DND-41 (cell line): ENCODE measurements around the gene PPIL1.
A peak's percentile ranks its signal among the peaks of the same experiment; 100 is the strongest.

Source experiments
- ATAC-seq: fragments of 200-7000 bp; cut with Tn5 transposase; 3 replicates; pipeline ENCODE4 v1.9.1; 2021; ENCODE audit warnings: low read depth; ENCODE audit not compliant: insufficient read depth
- DNase-seq: peaks from one replicate; pipeline ENCODE4 v3.0.0-alpha.2; 2020
- H2AFZ ChIP-seq: 2 replicates; pipeline ENCODE4 v1.6.0; 2012; ENCODE audit warnings: low read depth, low read length
- H3K27ac ChIP-seq: 2 replicates; pipeline ENCODE4 v1.5.1; 2012; ENCODE audit warnings: low read length, inconsistent platforms
- H3K27me3 ChIP-seq: fragments of 200-600 bp; sonication (generic); 2 replicates; pipeline ENCODE4 v1.6.0; 2012; ENCODE audit warnings: low read length, mild to moderate bottlenecking, inconsistent platforms; ENCODE audit not compliant: insufficient read depth, poor library complexity
- H3K36me3 ChIP-seq: 2 replicates; pipeline ENCODE4 v1.5.1; 2012; ENCODE audit warnings: low read length, inconsistent platforms; ENCODE audit not compliant: insufficient read depth
- H3K4me1 ChIP-seq: 2 replicates; pipeline ENCODE4 v1.5.1; 2012; ENCODE audit warnings: mild to moderate bottlenecking, low read length; ENCODE audit not compliant: insufficient read depth
- H3K4me2 ChIP-seq: 2 replicates; pipeline ENCODE4 v1.6.0; 2012; ENCODE audit warnings: mild to moderate bottlenecking, moderate library complexity, low read length, inconsistent platforms; ENCODE audit not compliant: insufficient read depth
- H3K4me3 ChIP-seq, 2 experiments: fragments of 200-600 bp in 1 of 2; shearing (Covaris generic) in 1 of 2; 2 replicates each; pipeline ENCODE4 v1.5.1; 2012 to 2016; ENCODE audit warnings: inconsistent platforms in 2 of 2, low read length in 2 of 2, mild to moderate bottlenecking in 2 of 2, low read depth in 1 of 2, moderate library complexity in 1 of 2
- H3K79me2 ChIP-seq: 2 replicates; pipeline ENCODE4 v1.6.0; 2012; ENCODE audit warnings: low read length, inconsistent platforms; ENCODE audit not compliant: insufficient read depth
- H3K9ac ChIP-seq: 2 replicates; pipeline ENCODE4 v1.6.0; 2012; ENCODE audit warnings: low read depth, mild to moderate bottlenecking, inconsistent platforms, low read length, moderate library complexity
- H3K9me3 ChIP-seq: 2 replicates; pipeline ENCODE4 v1.5.1; 2012; ENCODE audit warnings: low read length, moderate library complexity, mild to moderate bottlenecking, inconsistent platforms; ENCODE audit not compliant: insufficient read depth, severe bottlenecking
- H4K20me1 ChIP-seq: 2 replicates; pipeline ENCODE4 v1.6.0; 2012; ENCODE audit warnings: low read length; ENCODE audit not compliant: insufficient read depth
- EZH2 ChIP-seq: IDR thresholded peaks from 3 replicates; pipeline ENCODE4 v1.6.1; 2012; ENCODE audit warnings: borderline replicate concordance, low read depth, mild to moderate bottlenecking, moderate library complexity, low read length, inconsistent platforms; ENCODE audit not compliant: severe bottlenecking
- TF ChIP-seq, protein P1 (sequence below): IDR thresholded peaks from 2 replicates; pipeline ENCODE4 v1.5.1; 2012; ENCODE audit warnings: borderline replicate concordance, low read length, moderate library complexity, mild to moderate bottlenecking; ENCODE audit not compliant: poor library complexity, severe bottlenecking; ENCODE audit errors: extremely low read depth

Gene PPIL1

DNA sequence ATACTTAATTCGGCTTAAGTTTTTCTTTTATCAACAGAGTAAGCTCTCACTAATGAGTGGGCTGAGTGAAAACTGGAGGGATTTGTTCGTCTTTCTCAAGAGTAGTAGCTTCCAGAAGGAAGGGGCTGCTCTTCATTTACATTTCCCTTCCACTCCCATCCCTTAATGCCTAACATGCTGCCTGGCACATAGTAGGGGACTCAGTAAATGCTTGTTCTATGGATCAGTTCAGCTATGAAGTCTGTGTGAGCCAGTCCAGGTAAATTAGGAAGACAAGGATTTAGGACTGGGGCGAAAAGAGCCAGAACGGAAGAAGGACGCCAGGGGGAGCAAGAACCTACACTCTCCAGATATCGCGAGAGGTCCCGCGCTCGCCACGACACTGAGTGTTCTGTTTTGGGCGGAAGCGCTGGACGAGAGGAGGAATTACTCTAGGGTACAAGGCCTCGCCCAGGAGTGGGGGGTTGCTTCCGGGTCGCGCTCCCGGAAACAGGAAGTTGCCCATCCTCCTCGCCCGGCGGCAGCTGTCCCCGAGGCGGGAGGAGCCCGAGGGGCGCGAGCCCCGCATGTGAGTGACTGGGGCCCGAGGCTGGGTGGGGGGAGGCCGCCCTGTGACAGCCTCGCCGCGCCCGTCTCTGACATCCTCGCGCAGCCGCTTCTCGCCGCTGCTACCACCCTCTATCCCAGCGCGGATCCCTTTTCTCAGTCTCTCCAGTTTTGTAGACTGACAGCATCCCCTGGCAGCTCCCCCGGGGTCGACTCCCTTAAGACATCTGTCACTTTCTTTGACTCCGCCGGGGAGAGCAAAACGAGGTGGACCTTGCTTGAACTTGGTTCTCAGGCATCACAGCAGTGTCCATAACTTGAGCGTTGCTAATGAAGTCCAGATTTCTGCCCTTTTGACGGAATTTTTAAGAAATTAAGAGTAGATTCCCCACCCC lies 11.1 kb upstream of the PPIL1 start, which contains the start of gene C6orf89:
Gene C6orf89 (plus strand): TSS at position 492 of the 941 bp plus-strand sequence. CDS start 13,493 bp downstream, outside the sequence.
- Histone ChIP-seq H3K4me1 (peaks cover 41% of the 10 kb centered on the region), H3K36me3 (no peaks in the 10 kb centered on the region), H3K79me2 (peaks cover 48% of the 10 kb centered on the region), H3K27ac (peak within 1 kb of the TSS; percentile 97), H3K27me3 (no peaks in the 10 kb centered on the region), H4K20me1 (no peaks in the 10 kb centered on the region), H3K9ac (peak within 1 kb of the TSS; percentile 75), H3K4me3 (peak within 1 kb of the TSS; percentile 73 to 79), H3K4me2 (peak within 1 kb of the TSS; percentile 67), H2AFZ (peak within 1 kb of the TSS; percentile 99), H3K9me3 (peaks cover 3% of the 10 kb centered on the region)
- ATAC-seq (peak; percentile 96), DNase-seq (peak; percentile 99)
- TF ChIP-seq EZH2: no peak
- TF ChIP-seq, protein P1, sequence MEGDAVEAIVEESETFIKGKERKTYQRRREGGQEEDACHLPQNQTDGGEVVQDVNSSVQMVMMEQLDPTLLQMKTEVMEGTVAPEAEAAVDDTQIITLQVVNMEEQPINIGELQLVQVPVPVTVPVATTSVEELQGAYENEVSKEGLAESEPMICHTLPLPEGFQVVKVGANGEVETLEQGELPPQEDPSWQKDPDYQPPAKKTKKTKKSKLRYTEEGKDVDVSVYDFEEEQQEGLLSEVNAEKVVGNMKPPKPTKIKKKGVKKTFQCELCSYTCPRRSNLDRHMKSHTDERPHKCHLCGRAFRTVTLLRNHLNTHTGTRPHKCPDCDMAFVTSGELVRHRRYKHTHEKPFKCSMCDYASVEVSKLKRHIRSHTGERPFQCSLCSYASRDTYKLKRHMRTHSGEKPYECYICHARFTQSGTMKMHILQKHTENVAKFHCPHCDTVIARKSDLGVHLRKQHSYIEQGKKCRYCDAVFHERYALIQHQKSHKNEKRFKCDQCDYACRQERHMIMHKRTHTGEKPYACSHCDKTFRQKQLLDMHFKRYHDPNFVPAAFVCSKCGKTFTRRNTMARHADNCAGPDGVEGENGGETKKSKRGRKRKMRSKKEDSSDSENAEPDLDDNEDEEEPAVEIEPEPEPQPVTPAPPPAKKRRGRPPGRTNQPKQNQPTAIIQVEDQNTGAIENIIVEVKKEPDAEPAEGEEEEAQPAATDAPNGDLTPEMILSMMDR: peak; percentile 91

DNA sequence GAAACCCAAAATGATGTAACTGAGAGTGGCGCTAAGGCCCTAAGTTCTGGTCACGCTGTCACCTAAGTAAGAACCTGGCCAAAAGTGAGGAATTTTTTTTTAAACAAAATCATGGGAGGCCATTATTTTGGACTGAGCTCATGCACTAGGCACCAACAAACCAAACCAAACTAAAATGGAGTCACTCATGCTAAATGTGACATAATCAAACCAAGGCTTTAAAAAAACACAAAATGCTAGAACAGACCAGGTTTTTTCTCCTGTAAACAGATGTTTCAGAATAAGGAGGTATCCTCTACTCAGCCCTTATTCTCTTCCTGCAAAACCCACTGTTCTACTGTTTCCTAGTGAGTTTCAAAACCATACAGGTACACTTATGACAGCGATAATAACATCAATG lies 10.0 kb upstream of the PPIL1 start:
- H3K9me3 ChIP-seq: peaks cover 3% of the 10 kb centered on the region
- H2AFZ ChIP-seq: peak overlapping the region; percentile 99; the same call in 1 of the 2 replicates
- H3K4me2 ChIP-seq: no peak overlapping the region
- H3K27ac ChIP-seq: peak overlapping the region; percentile 97; the same call in 1 of the 2 replicates
- no peaks in the 10 kb centered on the region for H3K36me3 ChIP-seq
- no peaks in the 10 kb centered on the region for H4K20me1 ChIP-seq
- no peak for TF ChIP-seq EZH2
- TF ChIP-seq, protein P1: no peak
- H3K27me3 ChIP-seq: no peaks in the 10 kb centered on the region
- DNase-seq: no peak
- no peak for ATAC-seq
- no peak overlapping the region for H3K4me3 ChIP-seq
- H3K79me2 ChIP-seq: peaks cover 37% of the 10 kb centered on the region
- H3K9ac ChIP-seq: no peak overlapping the region
- peaks cover 38% of the 10 kb centered on the region for H3K4me1 ChIP-seq

DNA sequence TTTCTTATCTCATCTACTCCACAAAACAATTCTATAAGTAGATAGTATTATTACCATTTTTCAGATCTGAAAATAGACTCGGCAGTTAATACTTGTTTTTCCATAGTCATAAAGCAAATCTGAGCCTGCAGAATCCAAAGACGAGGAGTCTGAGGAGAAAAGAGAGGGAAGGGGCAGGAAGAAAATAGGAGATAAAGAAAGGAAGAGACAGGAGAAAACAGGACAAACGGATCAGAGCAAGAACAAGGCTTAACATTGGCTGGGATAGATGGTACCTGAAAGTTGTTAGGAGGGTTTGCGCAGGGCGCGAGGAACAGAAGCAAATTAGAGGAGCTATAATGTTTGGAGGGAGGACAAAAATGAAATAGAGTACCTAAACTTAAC lies 639 bp upstream of the PPIL1 start:
- peak overlapping the region; percentile 100 for H3K27ac ChIP-seq
- peak overlapping the region; percentile 71 to 82; a peak in 3 of 4 replicates for H3K4me3 ChIP-seq
- H2AFZ ChIP-seq: peak overlapping the region; percentile 99
- no peaks in the 10 kb centered on the region for H3K27me3 ChIP-seq
- peak overlapping the region; percentile 86 for H3K4me2 ChIP-seq
- no peak for DNase-seq
- H3K9me3 ChIP-seq: no peaks in the 10 kb centered on the region
- peaks cover 42% of the 10 kb centered on the region for H3K79me2 ChIP-seq
- ATAC-seq: no peak
- TF ChIP-seq, protein P1: no peak
- no peak for TF ChIP-seq EZH2
- peak overlapping the region; percentile 84 for H3K9ac ChIP-seq
- H4K20me1 ChIP-seq: no peaks in the 10 kb centered on the region
- H3K36me3 ChIP-seq: peaks cover 25% of the 10 kb centered on the region
- H3K4me1 ChIP-seq: peaks cover 49% of the 10 kb centered on the region
